Omental fat pad (tissue), 4 donors: ENCODE data around the gene LMO3. TPM values are rescaled to one million over a fixed set of nuclear protein-coding genes. Genes with fewer than 3 reads are reported as not detected.

Experiments
- ATAC-seq: fragments of 150-250 bp; one replicate; pipeline ENCODE4 v1.9.1; 2016; ENCODE audit warnings: mild to moderate bottlenecking, moderate library complexity; ENCODE audit not compliant: low FRiP score
- DNase-seq: peaks from one replicate; pipeline ENCODE4 v3.0.0-alpha.2; 2019; ENCODE audit warnings: low spot score
- total RNA-seq, 4 donors: library from RNA; depleted of rRNA; stranded (reverse); fragments of >200 nt; gene quantifications; one replicate each; pipeline ENCODE4 v1.1.0, GENCODE V29; 2016
- TF ChIP-seq, protein P1 (sequence below), 3 donors: fragments of 450-650 bp; IDR thresholded peaks; one replicate each; pipeline ENCODE4 v1.5.1; 2016 to 2017; ENCODE audit warnings: antibody characterized with exemption in 3 of 3, mild to moderate bottlenecking in 3 of 3, moderate library complexity in 2 of 3

Gene LMO3
- total RNA-seq, 4 donors from 2014 or later: 13.1 to 169 (median 93.0) TPM

DNA sequence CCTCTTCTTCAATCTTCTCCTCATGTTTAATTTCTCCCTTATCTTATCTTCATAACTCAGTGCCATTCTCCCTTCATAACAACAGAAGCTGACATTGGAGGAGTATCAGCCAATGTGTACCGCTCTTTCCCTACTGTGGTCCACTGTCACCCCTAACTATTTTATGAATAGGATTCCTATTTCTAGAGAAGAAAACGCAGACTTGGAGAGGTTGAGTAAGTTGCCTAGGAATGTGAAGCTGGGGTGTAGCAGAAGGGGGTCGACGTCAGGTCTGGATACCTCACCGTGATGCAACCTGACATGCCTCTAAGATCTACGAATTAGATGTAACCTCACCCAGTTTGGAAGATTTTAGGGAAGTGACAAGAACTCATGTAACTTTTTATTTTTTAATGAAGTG, 17.1 kb downstream of the LMO3 start:
- no peak for ATAC-seq
- TF ChIP-seq, protein P1, sequence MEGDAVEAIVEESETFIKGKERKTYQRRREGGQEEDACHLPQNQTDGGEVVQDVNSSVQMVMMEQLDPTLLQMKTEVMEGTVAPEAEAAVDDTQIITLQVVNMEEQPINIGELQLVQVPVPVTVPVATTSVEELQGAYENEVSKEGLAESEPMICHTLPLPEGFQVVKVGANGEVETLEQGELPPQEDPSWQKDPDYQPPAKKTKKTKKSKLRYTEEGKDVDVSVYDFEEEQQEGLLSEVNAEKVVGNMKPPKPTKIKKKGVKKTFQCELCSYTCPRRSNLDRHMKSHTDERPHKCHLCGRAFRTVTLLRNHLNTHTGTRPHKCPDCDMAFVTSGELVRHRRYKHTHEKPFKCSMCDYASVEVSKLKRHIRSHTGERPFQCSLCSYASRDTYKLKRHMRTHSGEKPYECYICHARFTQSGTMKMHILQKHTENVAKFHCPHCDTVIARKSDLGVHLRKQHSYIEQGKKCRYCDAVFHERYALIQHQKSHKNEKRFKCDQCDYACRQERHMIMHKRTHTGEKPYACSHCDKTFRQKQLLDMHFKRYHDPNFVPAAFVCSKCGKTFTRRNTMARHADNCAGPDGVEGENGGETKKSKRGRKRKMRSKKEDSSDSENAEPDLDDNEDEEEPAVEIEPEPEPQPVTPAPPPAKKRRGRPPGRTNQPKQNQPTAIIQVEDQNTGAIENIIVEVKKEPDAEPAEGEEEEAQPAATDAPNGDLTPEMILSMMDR (IDR thresholded peaks at IDR 0.05): no peak

DNA sequence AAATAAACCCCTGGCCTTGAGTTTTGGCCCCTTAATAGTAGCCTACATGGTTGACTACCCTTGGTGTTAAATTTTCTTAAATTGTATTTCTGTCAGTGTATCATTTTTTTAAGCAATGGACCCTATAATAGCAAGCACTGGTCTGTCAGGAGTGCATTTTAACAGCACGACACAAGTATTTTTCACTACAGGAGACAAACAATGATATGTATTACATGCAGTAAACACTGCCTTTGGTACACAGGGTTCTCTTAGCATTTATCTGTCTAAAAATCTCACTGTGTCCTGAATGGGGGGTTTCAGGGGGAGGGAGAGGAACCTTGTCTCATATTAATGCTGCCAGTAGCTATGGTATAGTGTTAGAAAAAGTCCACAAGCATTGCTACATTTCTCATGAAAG, 18.4 kb downstream of the LMO3 start:
- no peak for ATAC-seq
- TF ChIP-seq, protein P1 (IDR thresholded peaks at IDR 0.05): no peak
- DNase-seq: no peak

More for the DNA sequence above, 17.1 kb downstream of the LMO3 start:
- no peak for DNase-seq

DNA sequence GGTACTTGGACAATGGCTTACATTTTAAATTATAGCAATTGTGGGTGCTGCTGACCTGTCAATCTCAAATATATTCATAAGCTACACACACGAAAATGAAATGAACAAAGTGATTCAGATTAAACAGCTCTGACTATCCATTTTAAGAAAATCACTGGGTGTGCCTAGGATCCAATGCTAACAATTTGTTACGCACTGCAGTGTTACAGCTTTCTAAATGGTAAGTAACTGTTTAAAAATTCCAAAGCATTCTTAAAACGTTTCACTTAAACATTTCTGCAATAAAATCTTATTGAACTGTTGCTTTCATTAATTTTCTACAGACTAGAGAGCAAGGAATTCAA, 18.9 kb downstream of the LMO3 start:
- ATAC-seq: no peak
- TF ChIP-seq, protein P1 (IDR thresholded peaks at IDR 0.05): no peak
- DNase-seq: no peak

DNA sequence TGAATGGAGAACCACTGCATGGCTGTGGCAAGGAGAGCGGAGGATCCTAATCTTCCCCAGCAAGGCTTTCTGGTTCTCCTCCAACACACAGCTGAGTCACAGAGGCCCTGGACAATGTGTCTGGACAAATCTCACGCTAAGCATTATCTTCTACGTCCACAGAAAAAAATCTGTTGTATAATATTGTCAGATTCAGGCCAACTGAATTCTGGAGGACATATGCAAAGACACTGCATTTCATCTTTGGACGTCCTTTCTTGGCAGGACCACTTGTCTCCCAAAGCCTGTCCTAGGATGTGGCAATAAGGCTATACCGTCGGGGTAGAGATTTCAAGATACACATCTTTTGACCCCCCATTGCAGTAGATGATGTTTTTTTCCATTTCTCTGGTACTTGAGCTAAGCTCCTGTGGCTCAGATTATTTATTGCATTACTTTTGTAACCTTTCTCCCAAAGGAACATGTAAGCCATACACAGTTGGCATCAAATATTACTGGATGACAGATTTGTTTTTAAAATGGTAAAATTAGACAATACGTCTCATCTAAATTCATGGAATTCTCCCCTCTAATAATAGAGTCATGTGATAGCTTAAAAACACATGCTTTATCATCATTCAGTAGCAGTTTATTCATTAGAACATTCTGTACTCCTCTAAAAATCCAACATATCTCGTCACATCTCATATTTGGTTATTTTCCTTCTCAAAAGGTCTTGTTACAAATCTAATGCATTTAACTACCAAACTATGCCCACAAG, 19.4 kb downstream of the LMO3 start:
- TF ChIP-seq, protein P1 (IDR thresholded peaks at IDR 0.05): no peak
- DNase-seq (no peak), ATAC-seq (peak; percentile 54)

DNA sequence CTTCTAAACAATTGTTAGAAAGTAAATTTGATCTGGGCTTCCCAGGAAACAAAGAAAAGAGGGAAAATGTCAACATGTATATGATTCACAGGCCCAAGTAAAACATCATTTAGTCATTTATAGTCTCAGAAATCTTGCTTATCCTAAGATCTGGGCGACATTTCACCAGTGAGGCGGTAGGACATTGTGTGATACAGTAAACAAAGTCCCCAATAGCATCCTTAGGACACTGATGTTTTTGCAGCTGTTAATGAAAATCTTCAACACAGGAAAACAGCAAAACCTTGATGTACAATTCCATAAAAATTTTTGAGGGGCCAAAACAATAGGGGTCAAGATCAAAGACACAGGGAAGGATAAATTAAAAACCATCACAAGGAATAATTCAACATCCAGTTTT, 20.2 kb downstream of the LMO3 start:
- TF ChIP-seq, protein P1 (IDR thresholded peaks at IDR 0.05): no peak
- ATAC-seq (no peak), DNase-seq (no peak)

GRCh38 chr12:16583969-16584745, 21.8 kb downstream of the LMO3 start:
- DNase-seq (no peak), ATAC-seq (no peak)
- TF ChIP-seq, protein P1 (IDR thresholded peaks at IDR 0.05): no peak
